NT2/D1 (cell line): ENCODE measurements around the gene PKP2.

Experiments used
- SUZ12 ChIP-seq: IDR thresholded peaks from 2 replicates; pipeline ENCODE4 v1.6.1; 2011; ENCODE audit not compliant: insufficient read length, insufficient read depth; ENCODE audit errors: extremely low read depth
- ZNF274 ChIP-seq: IDR thresholded peaks from 2 replicates; pipeline ENCODE4 v1.6.1; 2011; ENCODE audit warnings: mild to moderate bottlenecking, low read depth, low read length

DNA sequence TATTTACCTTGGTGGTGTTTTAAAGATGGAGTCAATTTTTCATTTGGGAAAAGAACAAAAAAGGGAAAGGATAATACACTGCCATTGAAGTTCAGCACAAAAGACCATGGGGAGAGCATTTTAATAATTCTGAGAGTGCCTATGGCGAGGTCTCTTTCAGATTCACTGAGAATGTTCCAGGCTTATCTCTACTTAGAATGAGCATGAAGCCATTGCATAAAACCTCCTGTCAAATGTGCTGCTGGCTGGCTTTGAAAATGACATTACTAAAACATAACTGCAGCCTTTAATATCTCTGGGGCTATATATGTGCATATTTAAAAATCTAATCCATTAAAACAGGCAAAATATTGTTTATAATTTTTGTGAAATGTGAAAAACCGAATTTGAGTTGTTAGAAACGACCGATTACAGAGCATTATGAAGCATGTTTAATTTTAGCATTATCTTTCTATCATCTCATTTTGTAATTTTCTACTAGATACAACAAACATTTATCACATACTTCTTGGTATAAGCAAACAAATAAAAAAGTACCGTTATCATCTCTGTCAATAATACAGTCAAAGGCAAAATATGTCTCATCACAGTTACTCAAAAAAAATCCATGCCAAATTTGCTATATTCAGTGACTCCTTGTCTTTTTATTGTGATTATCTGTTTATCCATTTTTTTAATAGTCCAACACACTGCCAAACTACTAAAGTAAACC is 95.2 kb downstream of the PKP2 start:
- TF ChIP-seq SUZ12 (no peak), ZNF274 (no peak)
